NCI-H128 (cell line): ENCODE data around the gene TMEM141.
A peak's percentile ranks its signal among the peaks of the same experiment; 100 is the strongest.

Experiments used
- DNase-seq: peaks from one replicate; lab custom pipeline; 2025; ENCODE audit not compliant: unreplicated experiment; lab: John Stamatoyannopoulos, UW

Gene TMEM141

GRCh38 chr9:136790640-136791515 lies at the start of gene TMEM141:
Gene TMEM141, plus strand, starts transcription at chr9:136791344. Its CDS starts 27 bp downstream, at chr9:136791371.
- peak; percentile 98 for DNase-seq

GRCh38 chr9:136741883-136742571 lies 49.1 kb upstream of the TMEM141 start:
- DNase-seq: no peak

GRCh38 chr9:136742591-136743391 lies 48.4 kb upstream of the TMEM141 start, which contains the start of gene LCN10:
Gene LCN10, minus strand, starts transcription at chr9:136742940. Its CDS starts 37 bp downstream, at chr9:136742903.
- no peak for DNase-seq

- no peak for DNase-seq
These were observed 47.4 kb upstream of the TMEM141 start for GRCh38 chr9:136743639-136744211.

- no peak for DNase-seq
These were observed 46.4 kb upstream of the TMEM141 start for GRCh38 chr9:136744773-136745172.

GRCh38 chr9:136745389-136746154 lies 45.6 kb upstream of the TMEM141 start:
- no peak for DNase-seq

GRCh38 chr9:136746155-136746490 lies 45.0 kb upstream of the TMEM141 start:
- DNase-seq: no peak

- DNase-seq: no peak
These were observed 44.5 kb upstream of the TMEM141 start for GRCh38 chr9:136746621-136747020.

- no peak for DNase-seq
These were observed 43.7 kb upstream of the TMEM141 start for GRCh38 chr9:136747161-136748060.

- no peak for DNase-seq
These were observed 42.9 kb upstream of the TMEM141 start, which contains the start of gene LCN6 for GRCh38 chr9:136748201-136748600. Gene LCN6, minus strand, starts transcription at chr9:136748525. Its CDS starts 42 bp downstream, at chr9:136748483.

GRCh38 chr9:136748666-136749611 lies 42.2 kb upstream of the TMEM141 start:
- no peak for DNase-seq

- no peak for DNase-seq
These were observed 40.6 kb upstream of the TMEM141 start for GRCh38 chr9:136750526-136750925.

GRCh38 chr9:136751244-136751643 lies 39.9 kb upstream of the TMEM141 start:
- DNase-seq: no peak

GRCh38 chr9:136751814-136752213 lies 39.3 kb upstream of the TMEM141 start:
- no peak for DNase-seq

- no peak for DNase-seq
These were observed 37.6 kb upstream of the TMEM141 start for GRCh38 chr9:136753371-136754058.

GRCh38 chr9:136754059-136754572 lies 37.0 kb upstream of the TMEM141 start:
- no peak for DNase-seq

- no peak for DNase-seq
These were observed 36.4 kb upstream of the TMEM141 start for GRCh38 chr9:136754626-136755301.
